RPMI7951 (cell line): ENCODE results near the gene OR10A2. TPM values are rescaled to one million over a fixed set of nuclear protein-coding genes. Genes with fewer than 3 reads are reported as not detected.
"Not testable (repeated sequence)": the region's sequence is repeated elsewhere in the genome, so short reads cannot be mapped to it uniquely, and the experiment has no call there.

Experiments
- DNase-seq: peaks from one replicate; pipeline ENCODE4 v3.0.0-alpha.2; 2012; ENCODE audit warnings: low read depth
- total RNA-seq: library from RNA; depleted of rRNA; stranded (reverse); fragments of >200 nt; shearing (Covaris generic); gene quantifications from 2 replicates; pipeline ENCODE4 v1.2.3, GENCODE V29; 2014; rRNA removed

OR10A2 gene
- total RNA-seq, 1 experiment from 2014 or later = not detected

DNA sequence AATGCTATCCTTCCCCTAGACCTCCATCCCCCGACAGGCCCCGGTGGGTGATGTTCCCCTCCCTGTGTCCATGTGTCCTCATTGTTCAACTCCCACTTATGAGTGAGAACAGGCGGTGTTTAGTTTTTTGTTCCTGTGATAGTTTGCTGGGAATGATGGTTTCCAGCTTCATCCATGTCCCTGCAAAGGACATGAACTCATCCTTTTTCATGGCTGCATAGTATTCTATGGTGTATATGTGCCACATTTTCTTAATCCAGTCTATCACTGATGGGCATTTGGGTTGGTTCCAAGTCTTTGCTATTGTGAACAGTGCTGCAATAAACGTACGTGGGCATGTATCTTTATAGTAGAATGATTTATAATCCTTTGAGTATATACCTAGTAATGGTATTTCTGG is 24.9 kb downstream of the OR10A2 start:
- DNase-seq = not testable (repeated sequence)

DNA sequence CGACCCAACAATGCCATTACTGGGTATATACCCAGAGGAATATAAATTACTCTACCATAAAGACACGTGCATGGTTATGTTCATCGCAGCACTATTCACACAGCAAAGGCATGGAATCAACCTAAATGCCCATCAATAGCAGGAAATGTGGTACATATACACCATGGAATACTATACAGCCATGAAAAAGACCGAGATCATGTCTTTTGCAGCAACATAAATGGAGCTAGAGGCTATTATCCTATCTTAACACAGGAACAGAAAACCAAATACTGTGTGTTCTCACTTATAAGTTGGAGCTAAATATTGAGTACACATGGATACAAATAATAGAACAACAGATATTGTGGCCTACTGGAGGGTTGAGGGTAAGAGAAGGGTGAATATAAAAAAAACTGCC is 26.0 kb downstream of the OR10A2 start:
- DNase-seq = no peak

DNA sequence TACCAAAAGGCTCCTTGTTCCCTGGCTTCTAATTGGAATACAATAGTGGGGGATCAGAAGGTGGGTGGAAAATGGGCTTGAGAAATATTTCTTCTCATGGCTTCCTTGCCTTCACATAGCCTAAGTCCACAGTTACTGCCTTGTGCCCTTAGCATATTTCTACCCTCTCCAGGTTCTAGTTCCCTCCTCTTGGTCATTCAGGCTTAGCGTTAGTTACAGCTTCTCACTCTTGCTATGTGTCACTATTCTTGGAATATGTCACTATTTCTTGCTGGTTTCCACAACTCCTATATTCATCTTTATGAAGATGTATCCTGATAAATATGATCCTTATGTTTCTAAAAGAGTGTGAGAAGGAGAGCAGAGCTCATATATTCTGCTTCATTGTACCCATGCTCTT is 27.0 kb downstream of the OR10A2 start:
- DNase-seq = no peak

DNA sequence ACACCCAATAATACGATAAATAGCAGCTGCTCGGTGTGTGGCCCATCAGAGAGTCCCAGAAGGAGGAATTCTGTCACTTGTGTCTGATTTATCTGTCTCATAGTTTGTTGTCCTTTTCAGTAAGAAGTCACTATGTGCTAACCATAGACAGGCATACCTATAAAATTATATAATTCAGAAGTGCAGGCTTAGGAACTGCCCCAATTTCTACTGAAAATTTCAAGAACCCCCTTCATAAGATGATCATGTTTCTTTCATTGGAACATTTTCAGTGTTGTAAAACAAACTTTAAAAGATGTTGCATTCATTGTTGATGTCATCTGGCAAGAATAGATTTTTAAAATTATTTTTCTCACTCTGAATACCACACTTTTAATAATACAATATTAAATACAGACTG is 29.5 kb downstream of the OR10A2 start, which contains the start of gene OR2D2:
Gene OR2D2 (minus strand): TSS at position 101 of the 400 bp plus-strand sequence. CDS start 0 bp downstream, at position 101.
- no peak for DNase-seq

DNA sequence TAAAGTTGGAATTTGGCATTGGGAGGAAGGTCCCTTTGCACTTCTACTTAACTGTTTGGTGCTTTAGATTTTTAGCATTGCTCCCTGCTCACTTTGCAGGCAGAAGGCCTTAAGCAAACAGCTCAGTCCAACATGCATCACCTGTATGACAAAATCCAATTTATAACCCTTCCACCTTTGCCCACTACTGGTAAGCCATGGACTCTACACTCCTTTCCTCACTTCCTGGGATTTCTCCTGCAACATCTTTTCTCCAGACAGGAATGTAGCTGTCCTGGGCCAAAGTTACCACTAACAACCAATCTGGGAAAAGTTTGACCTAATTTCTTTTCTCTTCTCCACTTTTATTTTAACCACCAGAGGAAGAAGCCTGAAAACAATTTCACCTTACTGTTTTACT is 31.2 kb downstream of the OR10A2 start:
- DNase-seq = no peak

DNA sequence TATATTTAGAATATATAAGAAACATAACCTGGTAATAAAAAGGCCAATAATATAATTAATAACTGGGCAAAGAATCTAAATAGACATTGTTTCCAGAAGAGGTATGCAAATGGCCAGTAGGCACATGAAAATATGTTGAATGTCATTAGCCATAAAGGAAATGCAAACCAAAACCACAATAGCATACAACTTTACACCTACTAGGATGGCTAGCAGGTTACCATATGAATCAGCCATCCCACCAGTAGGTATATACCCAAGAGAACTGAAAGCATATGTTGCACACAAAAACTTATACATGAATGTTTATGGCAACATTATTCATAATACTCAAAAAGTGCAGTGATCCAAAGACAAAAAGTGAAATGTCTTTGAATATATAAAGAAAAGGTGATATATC is 32.2 kb downstream of the OR10A2 start:
- no peak for DNase-seq

DNA sequence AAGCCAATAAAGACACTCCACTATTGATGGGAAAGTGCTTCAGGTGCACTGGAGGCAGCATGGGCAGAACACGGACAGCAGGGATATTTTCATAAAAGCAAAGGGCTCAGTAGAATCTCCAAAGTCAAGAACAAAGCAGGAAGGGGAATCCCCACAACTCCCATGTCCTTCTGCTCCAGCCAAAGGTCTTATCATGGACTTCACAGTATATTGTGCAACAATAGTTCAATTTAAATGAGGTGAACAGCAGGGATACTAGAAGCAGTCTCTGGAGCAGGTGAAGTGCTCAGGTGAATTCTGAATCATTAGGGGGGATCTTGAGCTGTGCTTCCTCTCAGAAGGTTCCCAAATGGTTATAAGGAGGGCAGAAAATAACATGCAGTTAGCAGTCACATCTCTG is 36.1 kb downstream of the OR10A2 start:
- DNase-seq = no peak

DNA sequence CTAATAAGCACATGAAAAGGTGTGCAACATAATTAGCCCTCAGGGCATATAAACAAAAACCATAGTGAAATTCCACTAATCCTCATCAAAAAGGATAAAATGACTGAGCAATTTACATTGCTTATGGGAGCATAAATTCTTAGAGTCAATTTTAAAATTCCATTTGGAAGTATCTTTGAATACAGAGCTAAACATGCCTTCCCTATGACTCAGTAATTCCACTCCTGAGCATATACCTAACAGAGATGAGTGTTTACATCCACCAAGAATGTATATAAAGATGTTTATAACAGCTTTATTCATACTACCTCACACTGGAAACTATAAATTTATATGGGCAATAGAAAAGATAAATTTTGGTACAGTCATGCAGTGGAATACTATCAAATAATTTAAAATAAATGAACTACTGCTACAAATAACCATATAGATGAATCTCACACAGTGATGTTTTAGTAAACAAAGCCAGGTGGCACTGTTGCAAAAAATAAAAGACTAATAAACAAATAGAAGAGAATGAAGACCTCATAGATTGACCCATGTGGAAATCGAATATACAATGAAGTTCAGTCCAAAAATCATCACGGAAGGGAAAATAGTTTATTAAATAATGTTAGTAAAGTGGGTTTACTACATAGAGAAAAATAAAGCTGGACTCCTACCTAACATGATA is 37.6 kb downstream of the OR10A2 start:
- no peak for DNase-seq

DNA sequence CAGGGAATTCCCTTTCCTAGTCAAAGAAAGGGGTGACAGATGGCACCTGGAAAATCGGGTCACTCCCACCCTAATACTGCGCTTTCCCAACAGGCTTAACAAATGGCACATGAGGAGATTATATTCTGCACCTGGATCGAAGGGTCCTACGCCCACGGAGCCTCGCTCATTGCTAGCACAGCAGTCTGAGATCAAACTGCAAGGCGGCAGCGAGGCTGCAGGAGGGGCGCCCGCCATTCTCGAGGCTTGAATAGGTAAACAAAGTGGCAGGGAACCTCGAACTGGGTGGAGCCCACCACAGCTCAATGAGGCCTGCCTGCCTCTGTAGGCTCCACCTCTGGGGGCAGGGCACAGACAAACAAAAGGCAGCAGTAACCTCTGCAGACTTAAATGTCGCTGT is 41.9 kb downstream of the OR10A2 start:
- DNase-seq = not testable (repeated sequence)

DNA sequence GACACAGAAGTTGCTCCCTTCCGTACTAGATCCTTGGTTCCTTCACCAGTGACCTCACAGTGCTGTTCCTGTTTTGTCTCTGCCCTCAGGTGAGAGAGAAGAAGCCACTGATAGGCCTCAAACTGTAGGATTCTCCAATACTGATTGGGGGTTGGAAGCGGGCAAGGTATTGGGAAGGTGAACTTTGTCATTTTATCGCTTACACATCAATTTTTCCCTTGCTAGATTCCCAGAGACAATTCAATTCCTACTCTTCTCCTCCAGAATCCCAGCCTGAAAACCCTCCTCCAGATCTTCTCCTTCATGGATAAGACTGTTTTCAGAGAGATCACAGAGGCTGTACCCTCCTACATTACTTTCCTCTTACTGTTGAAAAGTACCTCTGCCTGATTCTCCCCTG is 48.5 kb downstream of the OR10A2 start:
- no peak for DNase-seq

DNA sequence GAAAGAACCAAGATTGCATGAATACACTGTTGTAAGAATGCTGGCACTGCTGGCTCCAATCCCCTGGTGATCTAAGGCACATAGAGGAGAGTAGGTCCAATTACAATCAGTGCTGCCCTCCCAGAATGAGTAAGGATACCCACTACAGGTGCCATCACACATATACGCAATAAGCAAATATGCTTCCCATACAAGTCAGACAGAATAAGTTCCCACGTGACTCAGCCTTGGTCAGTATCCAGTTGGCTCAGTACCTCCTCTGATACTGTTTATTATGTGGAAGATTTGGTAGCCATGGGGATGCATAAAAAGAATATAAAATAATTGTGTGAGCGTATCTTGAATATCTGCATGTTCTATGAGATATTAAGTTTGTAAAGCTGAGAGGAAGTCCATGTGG is 49.1 kb downstream of the OR10A2 start:
- DNase-seq = peak; percentile 10

DNA sequence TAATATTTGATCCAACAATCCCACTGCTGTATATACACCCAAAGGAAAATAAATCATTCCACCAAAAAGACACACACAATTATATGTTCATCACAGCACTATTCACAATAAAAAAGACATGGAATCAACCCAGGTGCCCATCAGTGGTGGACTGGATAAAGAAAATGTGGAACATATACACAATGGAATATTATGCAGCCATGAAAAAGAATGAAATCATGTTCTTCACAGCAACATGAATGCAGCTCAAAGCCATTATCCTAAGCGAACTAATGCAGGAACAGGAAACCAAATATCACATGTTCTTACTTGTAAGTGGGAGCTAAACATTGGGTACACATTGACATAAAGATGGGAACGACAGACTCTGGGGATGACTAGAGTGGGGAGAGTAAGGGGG is 56.8 kb downstream of the OR10A2 start:
- no peak for DNase-seq

DNA sequence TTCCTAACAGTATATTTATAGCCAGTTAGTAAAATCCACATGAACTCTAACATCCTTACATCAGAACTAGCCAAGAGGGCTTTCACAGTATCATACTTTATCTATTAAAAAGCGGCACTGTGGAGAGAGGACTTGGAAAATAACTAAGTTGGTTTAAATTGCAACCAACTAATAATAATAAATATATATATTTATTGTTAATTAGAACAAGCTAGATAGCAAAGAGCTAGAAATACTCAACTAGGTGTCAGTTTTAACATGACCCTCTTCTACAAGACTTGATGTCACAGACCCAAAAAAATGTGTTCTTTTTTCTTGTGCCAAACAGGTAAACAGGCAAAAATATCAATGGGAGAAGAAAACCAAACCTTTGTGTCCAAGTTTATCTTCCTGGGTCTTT is 57.8 kb downstream of the OR10A2 start, which contains the start of gene OR2D3:
Gene OR2D3 (plus strand): TSS at position 301 of the 400 bp plus-strand sequence. CDS start 0 bp downstream, at position 301.
- DNase-seq = no peak

Other genes with a start within 250 kb of the OR10A2 start
- 20.3 and 22.6 TPM in 2 replicates for gene TPP1, start 243.6 kb upstream of the OR10A2 start, total RNA-seq
- 3.8 and 4.3 TPM in 2 replicates for gene DCHS1, start 207.2 kb upstream of the OR10A2 start, total RNA-seq
- 98.0 and 98.4 TPM in 2 replicates for gene MRPL17, start 179.7 kb upstream of the OR10A2 start, total RNA-seq
- gene OR2AG2, start 91.1 kb upstream of the OR10A2 start, total RNA-seq = 0.39 and 0.84 TPM in 2 replicates
- gene OR2AG1, start 80.0 kb upstream of the OR10A2 start, total RNA-seq = not detected in 2 replicates
- gene OR6A2, start 63.4 kb upstream of the OR10A2 start, total RNA-seq = 0.10 and 0.24 TPM in 2 replicates
- gene OR10A5, start 17.4 kb upstream of the OR10A2 start, total RNA-seq = not detected in 2 replicates
- not detected in 2 replicates for gene OR10A4, start 13.6 kb downstream of the OR10A2 start, total RNA-seq
- gene OR2D2, start 29.4 kb downstream of the OR10A2 start, total RNA-seq = 0.36 TPM in 1 of 2 replicates, not detected in the other
- gene OR2D3, start 57.9 kb downstream of the OR10A2 start, total RNA-seq = not detected in 2 replicates
- gene ZNF215, start 63.4 kb downstream of the OR10A2 start, total RNA-seq = 6.7 and 8.9 TPM in 2 replicates
- 2.6 and 3.5 TPM in 2 replicates for gene ZNF214, start 157.3 kb downstream of the OR10A2 start, total RNA-seq
- gene NLRP14, start 157.4 kb downstream of the OR10A2 start, total RNA-seq = 0.12 TPM in 1 of 2 replicates, not detected in the other
- 0.12 TPM in 1 of 2 replicates, not detected in the other for gene RBMXL2, start 225.9 kb downstream of the OR10A2 start, total RNA-seq